ENCODE measurements around the gene GPR26. TPM values are rescaled to one million over a fixed set of nuclear protein-coding genes. Genes with fewer than 3 reads are reported as not detected.

Gene GPR26
- polyA plus RNA-seq, 1 of the 3 experiments (the other 2 are of a cell fraction) = not detected

- Histone ChIP-seq H3K79me2 (ENCODE audit: insufficient read depth) (no peaks in the 10 kb centered on the region), H2AFZ (ENCODE audit: low read depth) (no peak overlapping the region), H3F3A (replicated peaks; ENCODE audit: insufficient read depth) (no peaks in the 10 kb centered on the region), H3K4me3 (ENCODE audit: low read depth in 2 of 2, low read length in 1 of 2) (no peak overlapping the region), H3K9me3 (no peaks in the 10 kb centered on the region), H3K27me3 (ENCODE audit: insufficient read depth) (no peaks in the 10 kb centered on the region), H3K4me1 (ENCODE audit: control insufficient read depth in 1 of 2, insufficient read depth in 2 of 2, low read depth in 1 of 2, low read length in 1 of 2) (no peaks in the 10 kb centered on the region), H3K9me2 (no peaks in the 10 kb centered on the region), H4K20me1 (ENCODE audit: insufficient read depth) (no peaks in the 10 kb centered on the region), H3K9ac (no peak overlapping the region), H3K36me3 (replicated peaks in 1 of 2; ENCODE audit: control insufficient read depth in 1 of 2, insufficient read depth in 2 of 2, low read length in 1 of 2) (no peaks in the 10 kb centered on the region), H3K4me2 (no peak overlapping the region), H3K27ac (ENCODE audit: low read depth in 2 of 2, low read length in 1 of 2) (no peak overlapping the region)
- DNase-seq = no peak
- 36% methylated on average over 8 of the region's 10 CpGs for WGBS (ENCODE audit: low lambda C conversion rate)
- ChIA-PET POLR2A (no interaction called here), CTCF (no interaction called here)
- no peak for TF ChIP-seq SMC3 (IDR thresholded peaks at IDR 0.05; ENCODE audit: low read depth, low read length)
- TF ChIP-seq REST (IDR thresholded peaks at IDR 0.05; ENCODE audit: low read depth, low read length) = no peak
- no peak for TF ChIP-seq GABPA (IDR thresholded peaks at IDR 0.05; ENCODE audit: low read depth)
- no peak for TF ChIP-seq MEF2A (IDR thresholded peaks at IDR 0.05; ENCODE audit: borderline replicate concordance, low read depth)
- TF ChIP-seq, protein P1, sequence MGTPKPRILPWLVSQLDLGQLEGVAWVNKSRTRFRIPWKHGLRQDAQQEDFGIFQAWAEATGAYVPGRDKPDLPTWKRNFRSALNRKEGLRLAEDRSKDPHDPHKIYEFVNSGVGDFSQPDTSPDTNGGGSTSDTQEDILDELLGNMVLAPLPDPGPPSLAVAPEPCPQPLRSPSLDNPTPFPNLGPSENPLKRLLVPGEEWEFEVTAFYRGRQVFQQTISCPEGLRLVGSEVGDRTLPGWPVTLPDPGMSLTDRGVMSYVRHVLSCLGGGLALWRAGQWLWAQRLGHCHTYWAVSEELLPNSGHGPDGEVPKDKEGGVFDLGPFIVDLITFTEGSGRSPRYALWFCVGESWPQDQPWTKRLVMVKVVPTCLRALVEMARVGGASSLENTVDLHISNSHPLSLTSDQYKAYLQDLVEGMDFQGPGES (IDR thresholded peaks at IDR 0.05; ENCODE audit: low read depth, low read length) = no peak
- TF ChIP-seq PBX3 (IDR thresholded peaks at IDR 0.05) = no peak
- TF ChIP-seq JUND (IDR thresholded peaks at IDR 0.05) = no peak
- TF ChIP-seq EP300 (IDR thresholded peaks at IDR 0.05; ENCODE audit: borderline replicate concordance in 1 of 2, low read depth in 1 of 2, low read length in 1 of 2) = no peak
- no peak for TF ChIP-seq SIN3A (IDR thresholded peaks at IDR 0.05; ENCODE audit: borderline replicate concordance, low read depth, low read length)
- TF ChIP-seq GATA2 (CRISPR knock-in tag; IDR thresholded peaks at IDR 0.05) = no peak
- TF ChIP-seq POLR2AphosphoS5 (IDR thresholded peaks at IDR 0.05; ENCODE audit: low read depth, low read length) = no peak
- no peak for TF ChIP-seq CTCF (IDR thresholded peaks at IDR 0.05)
These were observed 20.5 kb upstream of the GPR26 start for GRCh38 chr10:123645615-123646014.
